ENCODE measurements around the gene PIK3R1. TPM values are rescaled to one million over a fixed set of nuclear protein-coding genes. Genes with fewer than 3 reads are reported as not detected.

Gene PIK3R1
- polyA plus RNA-seq, 1 donor (not counting 4 experiments of a cell fraction or from before 2014, with no cell fraction given): 16.7 TPM

- Histone ChIP-seq H2AFZ (ENCODE audit: control insufficient read depth, low read length) (no peak overlapping the region), H3K4me1 (ENCODE audit: control insufficient read depth, extremely low read depth, insufficient read depth, low read length) (peaks cover 5% of the 10 kb centered on the region), H3K79me2 (ENCODE audit: control insufficient read depth, insufficient read depth, low read length) (no peaks in the 10 kb centered on the region), H3K4me3 (ENCODE audit: control insufficient read depth in 2 of 3, extremely low read depth in 1 of 3, insufficient read depth in 2 of 3, low read depth in 1 of 3, low read length in 3 of 3) (no peak overlapping the region), H3K9me1 (ENCODE audit: control insufficient read depth, extremely low read depth, insufficient read depth, low read length) (no peaks in the 10 kb centered on the region), H3K27me3 (ENCODE audit: control insufficient read depth, extremely low read depth, insufficient read depth, low read length) (no peaks in the 10 kb centered on the region), H4K20me1 (ENCODE audit: control insufficient read depth, extremely low read depth, insufficient read depth, low read length) (no peaks in the 10 kb centered on the region), H3K9me3 (ENCODE audit: control insufficient read depth, low read depth, low read length) (no peaks in the 10 kb centered on the region), H3K4me2 (ENCODE audit: control insufficient read depth, extremely low read depth, insufficient read depth, low read depth, low read length) (no peak overlapping the region), H3K36me3 (ENCODE audit: control insufficient read depth in 2 of 2, extremely low read depth in 1 of 2, insufficient read depth in 2 of 2, low read length in 2 of 2) (no peaks in the 10 kb centered on the region), H3K27ac (ENCODE audit: control insufficient read depth, insufficient read depth, low read length) (no peak overlapping the region), H3K9ac (ENCODE audit: control insufficient read depth, extremely low read depth, insufficient read depth, low read length) (no peak overlapping the region)
- FAIRE-seq (no peak), DNase-seq (ENCODE audit: low read depth, low spot score) (no peak)
- TF ChIP-seq CTCF (optimal IDR thresholded peaks at IDR 0.05 in 1 of 3, IDR thresholded peaks at IDR 0.05 in 1 of 3, conservative IDR thresholded peaks at IDR 0.05 in 1 of 3; ENCODE audit: extremely low read depth in 1 of 3, insufficient read depth in 2 of 3, low read length in 3 of 3) (no peak), EZH2 (IDR thresholded peaks at IDR 0.05; ENCODE audit: low read length) (no peak)
- dilution Hi-C loops (cut with MboI; ENCODE audit: extremely low pct_ligation_motif_present, low sequenced_read_pairs): no loop called here
Observed at GRCh38 chr5:68172314-68172713, 43.2 kb upstream of the PIK3R1 start.

GRCh38 chr5:68173007-68173406 lies 42.5 kb upstream of the PIK3R1 start:
- Histone ChIP-seq H3K79me2 (ENCODE audit: control insufficient read depth, insufficient read depth, low read length) (no peaks in the 10 kb centered on the region), H3K27me3 (ENCODE audit: control insufficient read depth, extremely low read depth, insufficient read depth, low read length) (no peaks in the 10 kb centered on the region), H3K9me3 (ENCODE audit: control insufficient read depth, low read depth, low read length) (no peaks in the 10 kb centered on the region), H3K9ac (ENCODE audit: control insufficient read depth, extremely low read depth, insufficient read depth, low read length) (no peak overlapping the region), H4K20me1 (ENCODE audit: control insufficient read depth, extremely low read depth, insufficient read depth, low read length) (no peaks in the 10 kb centered on the region), H3K4me3 (ENCODE audit: control insufficient read depth in 2 of 3, extremely low read depth in 1 of 3, insufficient read depth in 2 of 3, low read depth in 1 of 3, low read length in 3 of 3) (no peak overlapping the region), H3K4me1 (ENCODE audit: control insufficient read depth, extremely low read depth, insufficient read depth, low read length) (peaks cover 5% of the 10 kb centered on the region), H2AFZ (ENCODE audit: control insufficient read depth, low read length) (no peak overlapping the region), H3K36me3 (ENCODE audit: control insufficient read depth in 2 of 2, extremely low read depth in 1 of 2, insufficient read depth in 2 of 2, low read length in 2 of 2) (no peaks in the 10 kb centered on the region), H3K9me1 (ENCODE audit: control insufficient read depth, extremely low read depth, insufficient read depth, low read length) (no peaks in the 10 kb centered on the region), H3K4me2 (ENCODE audit: control insufficient read depth, extremely low read depth, insufficient read depth, low read depth, low read length) (no peak overlapping the region), H3K27ac (ENCODE audit: control insufficient read depth, insufficient read depth, low read length) (no peak overlapping the region)
- no peak for FAIRE-seq
- TF ChIP-seq EZH2 (IDR thresholded peaks at IDR 0.05; ENCODE audit: low read length) (no peak), CTCF (optimal IDR thresholded peaks at IDR 0.05 in 1 of 3, IDR thresholded peaks at IDR 0.05 in 1 of 3, conservative IDR thresholded peaks at IDR 0.05 in 1 of 3; ENCODE audit: extremely low read depth in 1 of 3, insufficient read depth in 2 of 3, low read length in 3 of 3) (no peak)
- DNase-seq (ENCODE audit: low read depth, low spot score): no peak
- dilution Hi-C loops (cut with MboI; ENCODE audit: extremely low pct_ligation_motif_present, low sequenced_read_pairs): no loop called here

All from keratinocyte (primary cell).